ENCODE data around the gene TPCN2. TPM values are rescaled to one million over a fixed set of nuclear protein-coding genes. Genes with fewer than 3 reads are reported as not detected.
"Not testable (repeated sequence)": the region's sequence is repeated elsewhere in the genome, so short reads cannot be mapped to it uniquely, and the experiment has no call there.

The TPCN2 gene
- total and polyA plus RNA-seq, 2 experiments from 2014 or later = 39.4 to 42.2 TPM

DNA sequence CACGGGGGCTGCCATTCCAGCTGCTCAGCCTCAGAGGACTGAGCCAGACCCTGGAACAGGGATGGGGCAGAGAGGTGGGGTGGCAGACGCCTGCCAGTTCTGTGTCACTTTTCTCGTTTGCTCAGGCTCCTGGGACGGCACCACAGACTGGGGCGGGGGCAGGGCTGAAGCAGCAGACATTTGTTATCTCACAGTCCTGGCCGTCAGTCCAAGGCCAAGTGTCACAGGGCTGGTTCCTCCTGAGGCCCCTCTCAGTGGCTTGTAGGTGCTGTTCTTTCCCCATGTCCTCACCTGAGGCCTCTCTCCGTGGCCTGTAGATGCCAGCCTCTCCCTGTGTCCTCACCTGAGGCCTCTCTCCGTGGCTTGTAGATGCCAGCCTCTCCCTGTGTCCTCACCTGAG, 24.7 kb downstream of the TPCN2 start:
- no peaks in the 10 kb centered on the region for H3K27me3 ChIP-seq
- H3K4me3 ChIP-seq = no peak overlapping the region
- H3K27ac ChIP-seq = peak overlapping the region; percentile 9
- TF ChIP-seq CTCF (IDR thresholded peaks at IDR 0.05; ENCODE audit: low read depth, low read length) = no peak
- H3K4me1 ChIP-seq (ENCODE audit: low read depth) = no peaks in the 10 kb centered on the region
- peak in 1 of 2 donors; percentile 34 for DNase-seq (ENCODE audit: low read depth in 1 of 2, low spot score in 1 of 2)
- H3K36me3 ChIP-seq = peaks cover 14% of the 10 kb centered on the region
- no peaks in the 10 kb centered on the region for H3K9me3 ChIP-seq (ENCODE audit: low read depth)

DNA sequence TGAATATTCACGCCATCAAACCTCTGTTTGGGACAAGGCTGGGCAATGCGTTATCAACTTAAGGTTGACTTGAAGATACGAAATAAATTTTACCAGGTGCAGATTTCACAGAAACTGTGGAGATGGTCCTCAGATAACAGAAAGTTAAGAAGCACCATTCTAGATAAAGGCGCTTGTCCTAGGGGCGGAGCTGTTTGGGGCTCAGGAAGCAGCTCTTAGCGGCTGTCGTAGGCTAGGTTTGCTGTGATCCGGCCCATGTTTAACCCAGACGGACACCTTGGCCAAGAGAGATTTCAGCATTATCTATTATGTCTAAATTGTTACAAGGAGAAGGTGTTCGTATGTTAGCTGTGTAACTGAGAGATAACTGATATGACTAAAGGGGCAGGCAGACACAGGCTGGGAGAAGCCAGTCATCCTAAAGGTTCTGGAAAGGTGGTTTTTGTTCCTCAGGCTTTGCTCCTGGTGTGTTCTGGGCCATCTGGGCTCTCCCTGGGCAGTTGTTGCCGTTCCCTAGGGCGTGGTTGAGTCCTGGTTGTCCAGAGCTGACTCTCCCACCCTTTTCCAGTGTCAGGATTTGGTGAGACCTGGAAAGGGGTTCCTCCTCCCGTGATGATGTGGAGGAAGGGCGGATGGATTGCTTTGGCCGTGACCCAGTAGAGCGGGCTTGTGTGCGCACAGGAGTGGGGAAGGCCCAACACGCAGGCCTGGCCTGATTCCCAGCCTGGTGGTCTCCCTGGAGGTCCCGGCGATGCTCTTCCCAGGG, 25.8 kb downstream of the TPCN2 start:
- Histone ChIP-seq H3K4me3 (no peak overlapping the region), H3K27ac (no peak overlapping the region), H3K27me3 (no peaks in the 10 kb centered on the region), H3K9me3 (ENCODE audit: low read depth) (no peaks in the 10 kb centered on the region), H3K36me3 (peaks cover 18% of the 10 kb centered on the region), H3K4me1 (ENCODE audit: low read depth) (no peaks in the 10 kb centered on the region)
- TF ChIP-seq CTCF (IDR thresholded peaks at IDR 0.05; ENCODE audit: low read depth, low read length) = no peak
- peak in 1 of 2 donors; percentile 43 for DNase-seq (ENCODE audit: low read depth in 1 of 2, low spot score in 1 of 2)

DNA sequence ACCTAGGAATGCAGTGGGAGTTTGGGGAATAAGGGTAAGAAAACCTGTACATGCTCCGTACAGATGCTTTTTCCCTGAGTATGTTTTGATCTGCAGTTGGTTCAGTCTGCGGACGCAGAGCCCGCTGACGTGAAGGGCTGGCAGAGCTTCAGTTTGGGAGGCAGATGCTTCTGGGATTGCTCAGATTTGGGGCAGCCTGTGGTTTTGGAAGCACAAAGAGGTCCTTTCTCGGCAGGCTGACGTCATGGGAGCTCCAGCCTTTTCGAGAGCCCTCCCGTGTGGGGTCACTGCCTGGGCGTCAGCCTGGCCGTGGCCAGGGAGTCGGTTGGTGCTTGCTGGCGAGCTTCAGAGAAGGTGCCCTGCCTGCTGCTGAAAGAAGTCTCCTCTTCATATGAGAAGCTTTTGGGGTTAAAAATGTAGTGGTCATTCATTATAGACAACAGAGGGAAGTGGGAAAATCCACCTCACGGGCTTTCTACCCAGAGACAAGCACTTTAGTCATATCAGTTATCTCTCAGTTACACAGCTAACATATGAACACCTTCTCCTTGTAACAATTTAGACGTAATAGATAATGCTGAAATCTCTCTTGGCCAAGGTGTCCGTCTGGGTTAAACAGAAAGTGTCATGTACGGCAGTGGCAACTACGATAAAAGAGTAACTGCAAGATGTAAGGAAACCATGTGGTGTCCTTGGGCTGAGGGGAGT, 26.8 kb downstream of the TPCN2 start:
- Histone ChIP-seq H3K9me3 (ENCODE audit: low read depth) (no peaks in the 10 kb centered on the region), H3K27me3 (no peaks in the 10 kb centered on the region), H3K4me3 (no peak overlapping the region), H3K4me1 (ENCODE audit: low read depth) (no peaks in the 10 kb centered on the region), H3K27ac (no peak overlapping the region), H3K36me3 (peaks cover 18% of the 10 kb centered on the region)
- no peak for TF ChIP-seq CTCF (IDR thresholded peaks at IDR 0.05; ENCODE audit: low read depth, low read length)
- DNase-seq (ENCODE audit: low read depth in 1 of 2, low spot score in 1 of 2) = peak in 1 of 2 donors; percentile 99

GRCh38 chr11:69076129-69076791, 27.5 kb downstream of the TPCN2 start:
- Histone ChIP-seq H3K36me3 (peaks cover 15% of the 10 kb centered on the region), H3K4me1 (ENCODE audit: low read depth) (no peaks in the 10 kb centered on the region), H3K4me3 (no peak overlapping the region), H3K9me3 (ENCODE audit: low read depth) (no peaks in the 10 kb centered on the region), H3K27ac (no peak overlapping the region), H3K27me3 (no peaks in the 10 kb centered on the region)
- DNase-seq (ENCODE audit: low read depth in 1 of 2, low spot score in 1 of 2) = peak in 1 of 2 donors; percentile 56
- TF ChIP-seq CTCF (IDR thresholded peaks at IDR 0.05; ENCODE audit: low read depth, low read length) = no peak

GRCh38 chr11:69076977-69077376, 28.2 kb downstream of the TPCN2 start:
- H3K4me1 ChIP-seq (ENCODE audit: low read depth); H3K27ac ChIP-seq; H3K4me3 ChIP-seq; DNase-seq (ENCODE audit: low read depth in 1 of 2, low spot score in 1 of 2); H3K27me3 ChIP-seq; H3K9me3 ChIP-seq (ENCODE audit: low read depth): not testable (repeated sequence)
- peaks cover 14% of the 10 kb centered on the region for H3K36me3 ChIP-seq

Data from cardiac muscle cell (in vitro differentiated cells and primary cell).